ENCODE data around the gene MEMO1. TPM values are rescaled to one million over a fixed set of nuclear protein-coding genes. Genes with fewer than 3 reads are reported as not detected.
"Not testable (repeated sequence)": the region's sequence is repeated elsewhere in the genome, so short reads cannot be mapped to it uniquely, and the experiment has no call there.

Gene MEMO1
- total RNA-seq, 4 donors from 2014 or later: 25.1 to 31.3 (median 28.7) TPM

DNA sequence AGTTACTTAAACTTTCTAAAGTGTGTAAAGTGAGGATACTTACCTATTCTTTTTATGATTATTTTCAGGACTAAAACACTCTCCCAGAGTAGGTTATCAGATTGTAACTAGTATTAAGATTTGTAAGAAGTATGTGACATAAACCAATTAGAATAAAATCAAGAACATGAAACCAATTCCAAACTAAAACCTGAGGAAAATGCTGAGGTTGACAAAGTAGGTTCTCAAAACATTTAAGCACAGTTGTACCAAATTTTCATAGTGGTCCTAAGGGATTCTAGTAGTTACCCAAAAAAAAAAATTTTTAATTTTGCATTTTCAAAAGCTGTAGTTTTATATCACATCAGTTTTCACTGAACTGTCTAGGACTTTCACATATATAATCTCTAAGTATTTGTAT is 157.3 kb downstream of the MEMO1 start:
- no peak for DNase-seq (ENCODE audit: low spot score in 2 of 2)
- H3K4me3 ChIP-seq (ENCODE audit: low read depth, poor library complexity, severe bottlenecking): no peak overlapping the region
- TF ChIP-seq, protein P1, sequence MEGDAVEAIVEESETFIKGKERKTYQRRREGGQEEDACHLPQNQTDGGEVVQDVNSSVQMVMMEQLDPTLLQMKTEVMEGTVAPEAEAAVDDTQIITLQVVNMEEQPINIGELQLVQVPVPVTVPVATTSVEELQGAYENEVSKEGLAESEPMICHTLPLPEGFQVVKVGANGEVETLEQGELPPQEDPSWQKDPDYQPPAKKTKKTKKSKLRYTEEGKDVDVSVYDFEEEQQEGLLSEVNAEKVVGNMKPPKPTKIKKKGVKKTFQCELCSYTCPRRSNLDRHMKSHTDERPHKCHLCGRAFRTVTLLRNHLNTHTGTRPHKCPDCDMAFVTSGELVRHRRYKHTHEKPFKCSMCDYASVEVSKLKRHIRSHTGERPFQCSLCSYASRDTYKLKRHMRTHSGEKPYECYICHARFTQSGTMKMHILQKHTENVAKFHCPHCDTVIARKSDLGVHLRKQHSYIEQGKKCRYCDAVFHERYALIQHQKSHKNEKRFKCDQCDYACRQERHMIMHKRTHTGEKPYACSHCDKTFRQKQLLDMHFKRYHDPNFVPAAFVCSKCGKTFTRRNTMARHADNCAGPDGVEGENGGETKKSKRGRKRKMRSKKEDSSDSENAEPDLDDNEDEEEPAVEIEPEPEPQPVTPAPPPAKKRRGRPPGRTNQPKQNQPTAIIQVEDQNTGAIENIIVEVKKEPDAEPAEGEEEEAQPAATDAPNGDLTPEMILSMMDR (IDR thresholded peaks at IDR 0.05): no peak
- TF ChIP-seq POLR2A (IDR thresholded peaks at IDR 0.05): no peak
- intact Hi-C loops (cut with DNase I; ENCODE audit: low total_unique reads): no loop called here

DNA sequence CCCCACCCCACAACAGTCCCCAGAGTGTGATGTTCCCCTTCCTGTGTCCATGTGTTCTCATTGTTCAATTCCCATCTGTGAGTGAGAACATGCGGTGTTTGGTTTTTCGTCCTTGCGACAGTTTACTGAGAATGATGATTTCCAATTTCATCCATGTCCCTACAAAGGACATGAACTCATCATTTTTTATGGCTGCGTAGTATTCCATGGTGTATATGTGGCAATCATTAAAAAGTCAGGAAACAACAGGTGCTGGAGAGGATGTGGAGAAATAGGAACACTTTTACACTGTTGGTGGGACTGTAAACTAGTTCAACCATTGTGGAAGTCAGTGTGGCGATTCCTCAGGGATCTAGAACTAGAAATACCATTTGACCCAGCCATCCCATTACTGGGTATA is 168.7 kb downstream of the MEMO1 start:
- DNase-seq (ENCODE audit: low spot score in 2 of 2); H3K4me3 ChIP-seq (ENCODE audit: low read depth, poor library complexity, severe bottlenecking); intact Hi-C loops (cut with DNase I; ENCODE audit: low total_unique reads): not testable (repeated sequence)
- WGBS, 2 donors: 98% methylated on average over 5 of the region's 5 CpGs

DNA sequence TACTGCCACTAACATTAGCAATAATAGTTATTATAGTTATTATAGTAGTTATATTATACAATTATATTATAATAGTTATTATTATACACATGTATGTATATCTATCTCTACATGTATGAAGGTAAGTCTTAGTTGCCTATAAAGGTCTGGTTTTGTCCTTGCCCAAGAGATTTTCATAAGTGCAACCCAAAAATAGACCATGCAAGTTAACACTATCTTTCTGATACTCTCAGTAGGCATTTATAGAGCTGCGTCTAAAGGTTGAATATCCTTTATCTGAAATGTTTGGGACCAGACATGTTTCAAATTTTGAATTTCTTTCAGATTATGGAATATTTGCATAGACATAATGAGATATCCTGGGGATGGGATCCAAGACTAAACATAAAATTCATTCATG is 175.4 kb downstream of the MEMO1 start:
- 85 to 93% methylated on average over 1 of the region's 1 CpG for whole genome bisulfite sequencing, 2 donors
- intact Hi-C loops (cut with DNase I; ENCODE audit: low total_unique reads): no loop called here
- DNase-seq (ENCODE audit: low spot score in 2 of 2): no peak
- H3K4me3 ChIP-seq (ENCODE audit: low read depth, poor library complexity, severe bottlenecking): no peak overlapping the region
- TF ChIP-seq POLR2A (IDR thresholded peaks at IDR 0.05): no peak
- TF ChIP-seq, protein P1 (IDR thresholded peaks at IDR 0.05): no peak

DNA sequence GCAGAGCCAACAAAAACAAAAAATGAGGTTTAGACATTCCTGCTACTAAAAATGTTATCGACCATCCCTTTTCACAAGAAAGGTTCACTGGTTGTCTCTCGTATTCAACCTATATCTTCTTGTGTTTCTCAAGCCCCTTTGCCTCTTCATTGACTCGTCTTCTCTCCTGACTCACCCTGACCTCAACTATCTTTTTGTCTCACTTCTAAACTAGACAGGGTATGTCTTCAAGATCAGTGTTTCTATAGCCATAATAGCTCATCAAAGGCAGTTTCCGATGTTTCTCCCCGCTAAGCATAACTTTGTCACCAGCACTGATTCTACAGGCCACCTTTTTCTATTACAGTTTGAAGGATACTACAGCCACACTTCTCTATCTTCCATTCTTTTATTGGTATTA is 178.4 kb downstream of the MEMO1 start:
- intact Hi-C loops (cut with DNase I; ENCODE audit: low total_unique reads): no loop called here
- no peak for TF ChIP-seq POLR2A (IDR thresholded peaks at IDR 0.05)
- TF ChIP-seq, protein P1 (IDR thresholded peaks at IDR 0.05): no peak
- DNase-seq (ENCODE audit: low spot score in 2 of 2): no peak
- no peak overlapping the region for H3K4me3 ChIP-seq (ENCODE audit: low read depth, poor library complexity, severe bottlenecking)
- WGBS, 2 donors: 90 to 96% methylated on average over 5 of the region's 5 CpGs

DNA sequence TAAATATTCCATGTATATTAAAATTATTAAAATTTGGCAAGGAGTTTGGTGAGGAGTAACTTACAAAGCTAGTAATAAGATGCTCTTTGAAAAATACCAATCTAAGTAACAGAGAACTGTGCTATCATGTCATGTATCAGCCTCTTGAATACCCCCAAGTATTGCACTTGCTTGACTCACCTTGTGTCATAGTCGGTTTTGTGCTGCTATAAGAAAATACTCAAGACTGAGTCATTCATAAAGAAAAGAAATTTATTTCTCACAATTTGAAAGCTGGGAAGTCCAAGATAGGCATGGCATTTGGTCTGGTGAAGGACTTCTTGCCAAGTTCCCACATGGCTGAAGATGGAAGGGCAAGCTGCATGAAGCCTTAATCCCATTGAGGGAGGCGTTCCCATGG is 179.2 kb downstream of the MEMO1 start:
- TF ChIP-seq POLR2A (IDR thresholded peaks at IDR 0.05): no peak
- TF ChIP-seq, protein P1 (IDR thresholded peaks at IDR 0.05): no peak
- 91 to 94% methylated on average over 2 of the region's 2 CpGs for WGBS, 2 donors
- intact Hi-C loops (cut with DNase I; ENCODE audit: low total_unique reads): no loop called here
- no peak overlapping the region for H3K4me3 ChIP-seq (ENCODE audit: low read depth, poor library complexity, severe bottlenecking)
- no peak for DNase-seq (ENCODE audit: low spot score in 2 of 2)

DNA sequence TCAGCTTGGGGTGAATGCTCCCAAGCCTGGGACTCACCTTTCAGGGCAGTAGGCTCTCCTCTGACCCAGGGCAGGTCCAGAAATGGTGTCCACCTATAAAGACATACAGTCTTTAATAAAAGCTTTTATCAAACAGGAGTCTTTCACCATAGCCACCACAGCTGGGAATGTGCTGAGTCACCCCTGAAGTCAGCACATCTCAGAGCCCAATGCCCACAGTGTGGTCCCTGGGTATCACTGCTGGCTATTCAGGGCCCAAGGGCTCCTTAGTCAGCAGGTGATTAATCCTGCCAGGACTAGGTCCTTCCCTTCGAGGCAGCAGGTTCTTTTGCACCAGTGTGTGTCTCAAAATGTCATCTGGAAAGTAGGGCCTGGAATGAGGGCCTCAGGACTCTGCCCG is 181.9 kb downstream of the MEMO1 start:
- no peak for DNase-seq (ENCODE audit: low spot score in 2 of 2)
- H3K4me3 ChIP-seq (ENCODE audit: low read depth, poor library complexity, severe bottlenecking): no peak overlapping the region
- intact Hi-C loops (cut with DNase I; ENCODE audit: low total_unique reads): no loop called here
- TF ChIP-seq, protein P1 (IDR thresholded peaks at IDR 0.05): no peak
- TF ChIP-seq POLR2A (IDR thresholded peaks at IDR 0.05): no peak
- WGBS, 2 donors: 82 to 92% methylated on average over 2 of the region's 2 CpGs
